ENCODE results near the gene EVC2. TPM values are rescaled to one million over a fixed set of nuclear protein-coding genes. Genes with fewer than 3 reads are reported as not detected.

The EVC2 gene
- total RNA-seq, 1 experiment from 2014 or later: 0.15 TPM

- Histone ChIP-seq H3K4me2 (ENCODE audit: low read depth, low read length, poor library complexity, severe bottlenecking) (no peak overlapping the region), H4K20me1 (ENCODE audit: insufficient read depth, low read depth, low read length) (no peaks in the 10 kb centered on the region), H3K4me1 (ENCODE audit: low read length) (peaks cover 12% of the 10 kb centered on the region), H3K27me3 (ENCODE audit: low read length) (peaks cover 5% of the 10 kb centered on the region; the same call in 1 of the 2 replicates), H3K27ac (ENCODE audit: low read length) (no peak overlapping the region), H2AFZ (ENCODE audit: low read length) (no peak overlapping the region), H3K9ac (ENCODE audit: low read length) (no peak overlapping the region), H3K79me2 (ENCODE audit: low read length) (no peaks in the 10 kb centered on the region), H3K9me3 (ENCODE audit: low read length) (no peaks in the 10 kb centered on the region), H3K36me3 (ENCODE audit: insufficient read depth, low read length) (no peaks in the 10 kb centered on the region), H3K9me2 (replicated peaks; ENCODE audit: insufficient read depth, low read length) (no peaks in the 10 kb centered on the region), H3K4me3 (ENCODE audit: low read length) (no peak overlapping the region)
- DNase-seq: no peak
Observed at GRCh38 chr4:5720980-5721379, 12.6 kb upstream of the EVC2 start.

GRCh38 chr4:5720157-5720850 is 11.9 kb upstream of the EVC2 start:
- no peak overlapping the region for H3K27ac ChIP-seq (ENCODE audit: low read length)
- H4K20me1 ChIP-seq (ENCODE audit: insufficient read depth, low read depth, low read length): no peaks in the 10 kb centered on the region
- no peak for DNase-seq
- H3K79me2 ChIP-seq (ENCODE audit: low read length): no peaks in the 10 kb centered on the region
- H2AFZ ChIP-seq (ENCODE audit: low read length): no peak overlapping the region
- peaks cover under 1% of the 10 kb centered on the region; the same call in 1 of the 2 replicates for H3K9me3 ChIP-seq (ENCODE audit: low read length)
- H3K4me3 ChIP-seq (ENCODE audit: low read length): no peak overlapping the region
- H3K9me2 ChIP-seq (replicated peaks; ENCODE audit: insufficient read depth, low read length): no peaks in the 10 kb centered on the region
- H3K36me3 ChIP-seq (ENCODE audit: insufficient read depth, low read length): no peaks in the 10 kb centered on the region
- peaks cover 5% of the 10 kb centered on the region; the same call in 1 of the 2 replicates for H3K27me3 ChIP-seq (ENCODE audit: low read length)
- peaks cover 12% of the 10 kb centered on the region for H3K4me1 ChIP-seq (ENCODE audit: low read length)
- no peak overlapping the region for H3K9ac ChIP-seq (ENCODE audit: low read length)
- H3K4me2 ChIP-seq (ENCODE audit: low read depth, low read length, poor library complexity, severe bottlenecking): no peak overlapping the region

- H3K27ac ChIP-seq (ENCODE audit: low read length): no peak overlapping the region
- peak overlapping the region; percentile 15 for H3K4me2 ChIP-seq (ENCODE audit: low read depth, low read length, poor library complexity, severe bottlenecking)
- no peaks in the 10 kb centered on the region for H3K79me2 ChIP-seq (ENCODE audit: low read length)
- H2AFZ ChIP-seq (ENCODE audit: low read length): no peak overlapping the region
- no peak overlapping the region for H3K9ac ChIP-seq (ENCODE audit: low read length)
- H3K36me3 ChIP-seq (ENCODE audit: insufficient read depth, low read length): no peaks in the 10 kb centered on the region
- peaks cover 12% of the 10 kb centered on the region for H3K4me1 ChIP-seq (ENCODE audit: low read length)
- no peak overlapping the region for H3K4me3 ChIP-seq (ENCODE audit: low read length)
- H4K20me1 ChIP-seq (ENCODE audit: insufficient read depth, low read depth, low read length): no peaks in the 10 kb centered on the region
- H3K9me3 ChIP-seq (ENCODE audit: low read length): peaks cover 3% of the 10 kb centered on the region; the same call in 1 of the 2 replicates
- DNase-seq: no peak
- H3K27me3 ChIP-seq (ENCODE audit: low read length): peaks cover 5% of the 10 kb centered on the region; the same call in 1 of the 2 replicates
- no peaks in the 10 kb centered on the region for H3K9me2 ChIP-seq (replicated peaks; ENCODE audit: insufficient read depth, low read length)
Observed at GRCh38 chr4:5719350-5720055, 11.1 kb upstream of the EVC2 start.

- Histone ChIP-seq H3K9ac (ENCODE audit: low read length) (no peak overlapping the region), H3K27me3 (ENCODE audit: low read length) (peaks cover 5% of the 10 kb centered on the region; the same call in 1 of the 2 replicates), H3K36me3 (ENCODE audit: insufficient read depth, low read length) (no peaks in the 10 kb centered on the region), H3K79me2 (ENCODE audit: low read length) (no peaks in the 10 kb centered on the region), H3K9me2 (replicated peaks; ENCODE audit: insufficient read depth, low read length) (no peaks in the 10 kb centered on the region), H4K20me1 (ENCODE audit: insufficient read depth, low read depth, low read length) (no peaks in the 10 kb centered on the region), H3K4me3 (ENCODE audit: low read length) (no peak overlapping the region), H2AFZ (ENCODE audit: low read length) (no peak overlapping the region), H3K9me3 (ENCODE audit: low read length) (peaks cover 3% of the 10 kb centered on the region; the same call in 1 of the 2 replicates), H3K27ac (ENCODE audit: low read length) (no peak overlapping the region), H3K4me2 (ENCODE audit: low read depth, low read length, poor library complexity, severe bottlenecking) (no peak overlapping the region), H3K4me1 (ENCODE audit: low read length) (peaks cover 12% of the 10 kb centered on the region)
- no peak for DNase-seq
Observed at GRCh38 chr4:5718411-5718810, 10.1 kb upstream of the EVC2 start.

GRCh38 chr4:5717449-5718158 is 9.2 kb upstream of the EVC2 start:
- Histone ChIP-seq H3K4me2 (ENCODE audit: low read depth, low read length, poor library complexity, severe bottlenecking) (no peak overlapping the region), H3K4me3 (ENCODE audit: low read length) (no peak overlapping the region), H2AFZ (ENCODE audit: low read length) (no peak overlapping the region), H3K9me2 (replicated peaks; ENCODE audit: insufficient read depth, low read length) (no peaks in the 10 kb centered on the region), H3K4me1 (ENCODE audit: low read length) (peaks cover 12% of the 10 kb centered on the region), H3K27me3 (ENCODE audit: low read length) (peaks cover 5% of the 10 kb centered on the region; the same call in 1 of the 2 replicates), H3K27ac (ENCODE audit: low read length) (no peak overlapping the region), H4K20me1 (ENCODE audit: insufficient read depth, low read depth, low read length) (no peaks in the 10 kb centered on the region), H3K79me2 (ENCODE audit: low read length) (no peaks in the 10 kb centered on the region), H3K9me3 (ENCODE audit: low read length) (peaks cover 3% of the 10 kb centered on the region; the same call in 1 of the 2 replicates), H3K36me3 (ENCODE audit: insufficient read depth, low read length) (no peaks in the 10 kb centered on the region), H3K9ac (ENCODE audit: low read length) (no peak overlapping the region)
- DNase-seq: no peak

GRCh38 chr4:5716391-5716790 is 8.0 kb upstream of the EVC2 start:
- H2AFZ ChIP-seq (ENCODE audit: low read length): no peak overlapping the region
- H3K9ac ChIP-seq (ENCODE audit: low read length): no peak overlapping the region
- H3K4me1 ChIP-seq (ENCODE audit: low read length): peaks cover 12% of the 10 kb centered on the region
- no peak overlapping the region for H3K4me3 ChIP-seq (ENCODE audit: low read length)
- H3K79me2 ChIP-seq (ENCODE audit: low read length): no peaks in the 10 kb centered on the region
- no peak for DNase-seq
- no peaks in the 10 kb centered on the region for H3K36me3 ChIP-seq (ENCODE audit: insufficient read depth, low read length)
- H3K4me2 ChIP-seq (ENCODE audit: low read depth, low read length, poor library complexity, severe bottlenecking): no peak overlapping the region
- no peak overlapping the region for H3K27ac ChIP-seq (ENCODE audit: low read length)
- peaks cover 3% of the 10 kb centered on the region; the same call in 1 of the 2 replicates for H3K9me3 ChIP-seq (ENCODE audit: low read length)
- no peaks in the 10 kb centered on the region for H3K9me2 ChIP-seq (replicated peaks; ENCODE audit: insufficient read depth, low read length)
- H4K20me1 ChIP-seq (ENCODE audit: insufficient read depth, low read depth, low read length): no peaks in the 10 kb centered on the region
- peaks cover 5% of the 10 kb centered on the region; the same call in 1 of the 2 replicates for H3K27me3 ChIP-seq (ENCODE audit: low read length)

GRCh38 chr4:5715357-5715756 is 7.0 kb upstream of the EVC2 start:
- H3K4me3 ChIP-seq (ENCODE audit: low read length): no peak overlapping the region
- H3K4me2 ChIP-seq (ENCODE audit: low read depth, low read length, poor library complexity, severe bottlenecking): no peak overlapping the region
- H3K4me1 ChIP-seq (ENCODE audit: low read length): peaks cover 12% of the 10 kb centered on the region
- H3K9ac ChIP-seq (ENCODE audit: low read length): no peak overlapping the region
- peaks cover 5% of the 10 kb centered on the region; the same call in 1 of the 2 replicates for H3K27me3 ChIP-seq (ENCODE audit: low read length)
- no peaks in the 10 kb centered on the region for H3K79me2 ChIP-seq (ENCODE audit: low read length)
- H3K27ac ChIP-seq (ENCODE audit: low read length): no peak overlapping the region
- DNase-seq: no peak
- peaks cover 3% of the 10 kb centered on the region; the same call in 1 of the 2 replicates for H3K9me3 ChIP-seq (ENCODE audit: low read length)
- no peaks in the 10 kb centered on the region for H3K9me2 ChIP-seq (replicated peaks; ENCODE audit: insufficient read depth, low read length)
- H3K36me3 ChIP-seq (ENCODE audit: insufficient read depth, low read length): no peaks in the 10 kb centered on the region
- H2AFZ ChIP-seq (ENCODE audit: low read length): no peak overlapping the region
- no peaks in the 10 kb centered on the region for H4K20me1 ChIP-seq (ENCODE audit: insufficient read depth, low read depth, low read length)

- Histone ChIP-seq H3K4me1 (ENCODE audit: low read length) (no peaks in the 10 kb centered on the region), H3K9ac (ENCODE audit: low read length) (no peak overlapping the region), H3K27ac (ENCODE audit: low read length) (no peak overlapping the region), H3K36me3 (ENCODE audit: insufficient read depth, low read length) (no peaks in the 10 kb centered on the region), H3K79me2 (ENCODE audit: low read length) (no peaks in the 10 kb centered on the region), H3K4me2 (ENCODE audit: low read depth, low read length, poor library complexity, severe bottlenecking) (no peak overlapping the region), H3K4me3 (ENCODE audit: low read length) (no peak overlapping the region), H4K20me1 (ENCODE audit: insufficient read depth, low read depth, low read length) (no peaks in the 10 kb centered on the region), H3K9me3 (ENCODE audit: low read length) (peaks cover 3% of the 10 kb centered on the region; the same call in 1 of the 2 replicates), H3K27me3 (ENCODE audit: low read length) (no peaks in the 10 kb centered on the region), H3K9me2 (replicated peaks; ENCODE audit: insufficient read depth, low read length) (no peaks in the 10 kb centered on the region), H2AFZ (ENCODE audit: low read length) (no peak overlapping the region)
- DNase-seq: no peak
Observed at GRCh38 chr4:5713861-5714260, 5.5 kb upstream of the EVC2 start.

All from Karpas-422 (cell line).